ENCODE data around the gene CABP7.

GRCh38 chr22:29737251-29738117, 17.7 kb downstream of the CABP7 start:
- TF ChIP-seq CTCF (IDR thresholded peaks at IDR 0.05) = no peak
- TF ChIP-seq POLR2AphosphoS5 (IDR thresholded peaks at IDR 0.05) = no peak
- no peak for TF ChIP-seq POLR2A (IDR thresholded peaks at IDR 0.05)
- TF ChIP-seq EP300 (IDR thresholded peaks at IDR 0.05) = no peak
